ENCODE results near the gene CLIC5.
A peak's percentile ranks its signal among the peaks of the same experiment; 100 is the strongest.

The CLIC5 gene

DNA sequence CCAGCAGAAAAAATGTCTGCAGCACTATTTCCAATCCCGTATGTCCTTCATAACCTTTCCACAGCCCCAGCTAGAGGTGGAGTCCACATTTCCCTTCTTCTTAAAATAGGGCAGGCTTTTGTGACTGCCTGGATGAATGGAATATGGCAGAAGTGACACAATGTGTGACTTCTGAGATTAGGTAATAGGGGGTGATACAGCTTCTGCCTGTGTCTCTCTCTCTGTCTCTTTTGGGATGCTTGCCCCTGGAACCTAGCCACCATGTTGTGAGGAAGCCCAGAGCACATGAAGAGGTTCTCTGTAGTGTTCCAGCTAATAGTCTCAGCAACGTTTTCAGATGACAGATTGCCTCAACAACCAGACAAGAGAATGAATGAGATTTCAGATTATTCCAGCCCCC lies 51.4 kb downstream of the CLIC5 start:
- no peak for DNase-seq (ENCODE audit: low read depth)

DNA sequence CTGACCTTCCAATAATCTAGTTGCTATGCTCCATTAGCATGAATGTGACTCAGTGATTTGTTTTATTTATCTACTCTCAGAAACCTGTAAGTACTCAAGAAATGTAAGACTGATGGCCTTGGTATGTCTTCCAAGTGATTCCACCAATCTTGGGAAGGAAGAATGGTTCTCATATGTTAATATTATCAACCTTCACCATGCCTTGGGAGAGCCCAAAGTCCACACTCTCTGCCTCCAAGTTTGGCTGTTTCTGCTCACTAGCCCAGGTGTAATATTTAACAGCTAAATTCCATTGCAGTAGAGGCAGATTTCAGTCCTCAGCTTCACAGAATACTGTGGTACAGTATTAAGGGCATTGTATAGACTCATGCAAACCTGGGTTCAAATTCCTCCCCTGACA lies 51.8 kb downstream of the CLIC5 start:
- DNase-seq (ENCODE audit: low read depth), result no peak

DNA sequence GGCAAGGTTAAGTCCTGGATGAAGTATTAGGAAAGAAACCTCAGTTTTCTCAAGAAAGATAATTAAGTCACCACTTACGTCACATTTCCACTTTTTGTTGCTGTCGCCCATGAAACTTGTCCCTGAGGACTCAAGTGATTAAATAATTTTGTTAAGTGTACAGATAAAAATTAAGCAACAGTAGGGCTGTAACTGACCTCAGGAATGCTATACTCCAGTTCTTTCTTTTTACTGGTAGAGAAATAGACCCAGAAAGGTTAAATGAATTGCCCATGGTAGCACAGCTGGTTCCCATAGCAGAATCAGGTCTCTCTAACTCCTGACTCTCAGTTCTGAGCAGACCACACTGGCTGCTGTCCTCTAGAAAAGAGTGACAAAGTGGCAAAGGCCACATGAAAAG lies 54.5 kb downstream of the CLIC5 start:
- DNase-seq (ENCODE audit: low read depth), result no peak

GRCh38 chr6:45959534-45960145 lies 56.0 kb downstream of the CLIC5 start:
- DNase-seq (ENCODE audit: low read depth), result peak; percentile 9

- DNase-seq (ENCODE audit: low read depth), result no peak
Observed at GRCh38 chr6:45956663-45957062, 59.0 kb downstream of the CLIC5 start.

DNA sequence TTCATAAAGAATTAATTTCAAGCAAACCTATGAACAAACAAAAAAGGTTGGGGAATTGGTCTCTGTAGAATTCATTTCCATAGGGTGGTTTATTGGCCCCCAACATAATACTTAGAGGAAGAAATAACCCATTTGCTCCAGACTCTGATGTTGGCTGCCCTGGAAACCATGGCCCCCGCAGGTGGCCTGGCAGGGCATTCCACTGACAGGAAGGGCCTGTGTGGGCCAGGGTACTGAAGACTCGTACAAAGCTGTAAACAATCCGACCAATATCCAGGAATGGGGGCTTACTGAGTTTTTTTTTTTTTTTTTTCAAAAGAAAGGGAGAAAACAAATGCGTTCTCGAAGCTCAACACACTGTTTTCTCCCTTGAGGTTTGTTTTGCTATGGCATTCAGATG lies 59.5 kb downstream of the CLIC5 start:
- no peak for DNase-seq (ENCODE audit: low read depth)

- no peak for DNase-seq (ENCODE audit: low read depth)
Observed at GRCh38 chr6:45955597-45955996, 60.1 kb downstream of the CLIC5 start.

DNA sequence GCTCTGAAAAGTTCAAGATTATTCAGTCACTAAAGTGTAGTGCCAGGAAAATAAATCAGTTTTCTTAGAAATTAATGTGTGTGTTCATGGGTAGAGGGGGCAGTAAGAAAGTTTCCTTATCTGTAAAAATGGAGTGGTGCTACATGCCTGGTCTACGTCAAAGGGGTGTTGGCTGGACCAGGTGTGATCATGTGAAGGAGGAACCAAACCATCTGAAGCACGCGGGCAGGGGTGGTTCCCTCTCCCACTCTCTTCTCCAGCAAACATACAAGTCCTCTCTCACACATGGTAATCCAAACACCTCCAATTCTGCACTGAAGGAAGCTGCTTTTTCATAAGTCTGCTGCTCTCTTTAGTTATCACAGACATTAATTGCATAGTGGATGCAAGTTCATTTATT lies 63.1 kb downstream of the CLIC5 start:
- DNase-seq (ENCODE audit: low read depth), result no peak

GRCh38 chr6:45952168-45952529 lies 63.5 kb downstream of the CLIC5 start:
- no peak for DNase-seq (ENCODE audit: low read depth)

DNA sequence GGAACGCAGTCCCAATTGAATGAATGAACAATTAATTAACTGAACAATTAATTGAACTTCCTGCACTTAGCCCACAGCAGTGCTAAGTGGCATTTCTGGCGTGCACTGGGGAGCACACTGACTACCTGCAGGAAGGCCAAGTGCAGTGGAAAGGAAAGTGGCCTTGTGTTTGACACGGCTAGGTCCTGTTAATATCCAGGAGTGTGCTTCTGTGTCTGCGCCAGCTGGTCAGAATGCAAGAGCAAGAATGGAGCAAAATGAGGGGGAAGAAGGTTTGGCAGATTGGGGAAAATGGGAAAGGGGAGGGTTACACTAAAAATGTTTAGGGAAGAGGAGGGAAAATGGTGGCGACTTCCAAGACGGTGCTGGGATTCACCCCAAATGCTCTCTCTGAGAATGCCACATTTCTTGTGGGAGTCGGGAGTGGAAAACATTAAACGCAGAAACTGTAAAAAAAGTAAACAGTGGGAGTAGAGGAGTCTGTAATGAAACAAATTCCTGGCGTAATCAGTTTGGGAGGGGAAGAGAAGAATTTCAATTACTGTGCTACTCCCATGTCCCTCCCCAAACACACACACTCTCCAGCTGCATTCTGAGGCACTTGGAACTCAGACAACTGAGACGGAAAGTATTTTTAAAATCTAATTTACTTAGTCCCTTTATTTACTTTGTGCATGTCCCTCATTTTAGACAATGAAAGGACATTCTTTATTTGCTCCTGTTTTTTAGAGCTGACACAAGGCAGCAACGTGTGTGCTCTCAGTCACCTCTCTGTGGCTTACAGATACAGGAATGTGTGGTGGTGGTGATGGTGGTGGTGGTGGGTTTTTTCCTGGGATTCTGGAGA lies 64.1 kb downstream of the CLIC5 start:
- no peak for DNase-seq (ENCODE audit: low read depth)

GRCh38 chr6:45949256-45949655 lies 66.4 kb downstream of the CLIC5 start:
- DNase-seq (ENCODE audit: low read depth), result no peak

DNA sequence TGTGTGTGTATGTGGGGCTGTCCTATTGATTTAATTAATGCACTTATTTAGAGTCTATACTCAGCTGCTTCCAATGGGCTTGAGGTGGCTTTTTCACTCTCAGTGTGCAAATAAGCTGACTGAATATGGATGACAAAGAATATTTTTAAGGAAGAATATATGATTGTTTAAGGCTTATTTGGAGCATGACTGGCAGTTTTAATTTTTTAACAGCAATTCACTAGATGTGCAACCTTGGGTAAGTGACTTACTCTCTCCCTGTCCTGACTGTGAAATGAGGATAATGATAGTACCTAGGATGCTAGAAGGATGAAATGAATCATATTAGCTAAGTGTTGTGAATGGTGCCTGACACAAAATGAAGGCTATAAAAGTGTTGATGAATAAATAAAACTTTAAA lies 67.9 kb downstream of the CLIC5 start:
- DNase-seq (ENCODE audit: low read depth), result no peak

- no peak for DNase-seq (ENCODE audit: low read depth)
Observed at GRCh38 chr6:45946887-45947286, 68.8 kb downstream of the CLIC5 start.

DNA sequence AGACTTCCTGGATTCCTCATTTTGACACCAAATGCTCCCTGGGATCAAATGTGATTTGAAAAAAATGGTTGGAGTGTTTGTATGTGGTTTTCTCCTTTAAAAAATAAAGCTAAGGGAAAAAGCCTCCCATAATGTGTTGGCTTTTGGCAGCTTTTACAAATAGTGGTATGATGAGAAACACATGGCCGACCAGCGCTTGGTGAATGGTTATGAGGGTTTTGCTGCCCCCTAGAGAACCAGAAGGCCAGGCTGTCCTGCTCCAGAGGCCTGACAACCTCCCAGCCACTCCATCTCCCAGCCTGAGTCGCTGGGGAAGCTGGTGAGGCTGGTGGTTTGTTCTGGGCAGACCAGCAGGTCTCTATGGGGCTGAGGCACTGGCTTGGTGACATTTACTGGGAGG lies 69.3 kb downstream of the CLIC5 start:
- DNase-seq (ENCODE audit: low read depth), result peak; percentile 32

DNA sequence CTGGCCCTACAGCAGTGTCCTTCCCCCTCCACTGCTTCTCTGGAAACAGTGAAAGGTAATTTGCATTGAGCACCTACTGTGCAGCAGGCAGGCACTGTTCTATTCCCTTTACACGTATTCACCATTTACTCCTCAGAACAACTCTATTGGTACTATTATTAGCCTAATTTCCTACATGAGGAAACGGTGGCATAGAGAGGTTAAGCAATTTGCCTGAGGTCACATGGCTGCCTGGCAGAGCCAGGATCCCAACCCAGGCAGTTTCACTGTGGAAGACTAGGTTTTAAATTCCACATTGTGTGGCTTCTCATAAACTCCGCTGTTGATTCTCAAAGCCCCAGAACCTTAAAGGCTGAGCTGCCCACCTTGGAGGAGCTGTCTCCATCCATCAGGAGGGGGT lies 72.7 kb downstream of the CLIC5 start:
- no peak for DNase-seq (ENCODE audit: low read depth)

- DNase-seq (ENCODE audit: low read depth), result no peak
Observed at GRCh38 chr6:45933855-45934254, 81.8 kb downstream of the CLIC5 start.

- no peak for DNase-seq (ENCODE audit: low read depth)
Observed at GRCh38 chr6:45931232-45931631, 84.4 kb downstream of the CLIC5 start.

DNA sequence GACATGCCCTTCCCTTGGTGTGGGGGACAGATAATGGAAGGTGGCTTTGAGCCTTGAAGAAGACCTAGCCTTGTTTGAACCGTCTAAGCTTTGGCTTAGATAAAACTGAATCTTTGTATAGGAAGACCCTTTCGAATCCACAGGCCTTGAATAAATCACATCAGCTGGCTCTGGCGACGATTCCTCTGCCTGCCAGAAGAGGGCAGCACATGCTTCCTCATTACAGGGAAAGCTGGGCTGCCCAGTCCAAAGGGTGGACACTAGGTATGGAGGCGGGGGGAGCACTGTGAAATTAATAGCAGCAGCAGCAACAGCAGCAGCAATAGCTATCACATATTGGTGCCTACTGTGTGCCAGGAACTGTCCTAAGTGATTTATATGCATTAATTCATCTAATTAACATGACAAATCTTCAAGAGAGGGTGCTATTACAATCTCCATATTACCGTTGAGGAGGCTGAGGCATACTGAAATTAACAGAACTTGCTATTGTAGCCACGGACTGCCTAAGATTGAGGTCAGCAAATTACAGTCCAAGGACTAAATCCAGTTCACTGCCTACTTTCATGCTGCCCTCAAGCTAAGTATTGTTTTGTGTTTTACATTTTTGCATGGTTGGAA lies 85.1 kb downstream of the CLIC5 start:
- no peak for DNase-seq (ENCODE audit: low read depth)

DNA sequence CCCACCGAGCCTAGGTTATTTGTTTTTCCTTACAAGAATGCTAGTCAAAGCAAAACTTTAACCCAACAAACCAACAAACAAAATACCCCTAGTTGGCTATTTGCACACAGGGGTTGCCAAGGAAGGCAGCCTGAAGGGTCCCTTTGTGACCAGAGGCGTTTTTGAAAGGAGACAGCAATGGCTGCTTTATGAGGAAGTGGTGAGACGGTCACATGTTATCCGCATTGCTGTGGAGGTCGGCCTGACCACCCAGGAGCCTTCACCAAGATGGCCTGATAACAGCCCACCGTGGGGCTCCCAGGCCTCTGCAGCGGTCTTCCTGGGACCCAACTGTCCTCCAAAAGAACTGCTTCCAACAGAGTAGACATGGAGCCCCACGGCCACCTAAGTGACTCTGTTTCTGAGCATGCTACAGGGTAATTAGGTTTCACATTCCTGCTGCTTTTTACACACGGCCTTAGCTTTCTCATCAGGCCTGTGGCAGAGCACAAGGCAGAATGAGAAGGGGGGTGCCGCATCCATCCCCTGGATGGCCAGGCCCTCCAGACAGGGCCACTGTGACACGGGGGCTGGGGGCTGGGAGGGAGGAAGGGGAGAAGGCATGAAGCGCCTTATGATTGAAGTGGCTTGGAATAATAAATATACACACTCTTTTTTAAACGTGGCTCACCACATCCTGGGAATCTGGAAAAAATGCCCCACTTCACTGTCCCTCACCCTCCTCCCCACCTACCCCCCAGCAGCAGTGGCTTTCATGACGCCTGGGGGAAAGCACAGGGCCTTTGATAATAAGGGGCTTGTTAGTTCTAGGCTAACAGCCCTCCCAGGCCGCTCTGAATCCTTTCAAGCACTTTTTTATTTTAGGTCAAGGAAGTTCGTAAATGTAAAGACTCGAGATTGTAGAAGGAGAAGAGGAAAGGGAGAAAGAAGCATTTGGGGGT lies 86.0 kb downstream of the CLIC5 start:
- DNase-seq (ENCODE audit: low read depth), result no peak

DNA sequence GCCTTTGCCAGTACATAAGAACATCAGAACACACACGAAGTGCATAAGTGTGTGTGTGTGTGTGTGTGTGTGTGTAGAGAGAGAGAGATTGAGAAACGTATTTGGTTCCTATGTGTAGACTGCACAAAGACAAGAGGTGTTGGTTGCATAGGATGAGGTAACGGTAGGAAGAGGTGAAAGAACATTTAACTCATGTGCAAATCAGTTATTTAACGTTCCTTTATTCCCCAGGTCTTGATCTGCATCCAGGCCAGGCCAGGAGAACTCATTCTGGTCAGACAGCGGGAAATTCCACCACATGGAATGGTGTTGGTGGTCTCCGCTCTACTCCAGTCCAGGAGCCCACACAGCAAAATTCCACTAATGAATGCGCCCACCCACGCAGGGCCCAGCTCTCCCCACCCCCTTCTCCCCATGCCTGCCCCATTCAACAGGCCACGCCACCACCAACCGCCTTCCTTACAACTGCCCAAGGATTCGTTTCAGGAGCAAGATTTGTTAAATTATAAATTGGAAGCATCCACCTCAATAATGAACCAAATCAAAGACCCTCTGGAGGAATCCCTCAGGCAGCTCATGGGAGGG lies 86.8 kb downstream of the CLIC5 start:
- no peak for DNase-seq (ENCODE audit: low read depth)

GRCh38 chr6:45927421-45928320 lies 88.0 kb downstream of the CLIC5 start:
- DNase-seq (ENCODE audit: low read depth), result no peak

All from HS-5 (cell line).